Transverse colon (tissue), 3 donors: ENCODE results near the gene PDLIM3.

ENCODE experiments used
- CTCF ChIP-seq, 5 experiments: fragments of 200-600 bp in 3 of 5; fragments of 450-650 bp in 2 of 5; sonication (generic) in 3 of 5; IDR thresholded peaks; 1 replicate in 2 of 5; 2 replicates in 3 of 5; pipeline ENCODE4 v1.5.1; 2016 to 2017; ENCODE audit warnings: antibody characterized with exemption in 5 of 5, inconsistent platforms in 3 of 5, mild to moderate bottlenecking in 2 of 5, moderate library complexity in 1 of 5
- POLR2A ChIP-seq: fragments of 450-650 bp; IDR thresholded peaks from one replicate; pipeline ENCODE4 v1.6.1; 2016; ENCODE audit warnings: antibody characterized with exemption, mild to moderate bottlenecking, moderate library complexity

- TF ChIP-seq CTCF (IDR thresholded peaks at IDR 0.05): no peak
- no peak for TF ChIP-seq POLR2A
Measured at GRCh38 chr4:185513489-185514181, 21.7 kb downstream of the PDLIM3 start.
